ENCODE results near the gene C7.

DNA sequence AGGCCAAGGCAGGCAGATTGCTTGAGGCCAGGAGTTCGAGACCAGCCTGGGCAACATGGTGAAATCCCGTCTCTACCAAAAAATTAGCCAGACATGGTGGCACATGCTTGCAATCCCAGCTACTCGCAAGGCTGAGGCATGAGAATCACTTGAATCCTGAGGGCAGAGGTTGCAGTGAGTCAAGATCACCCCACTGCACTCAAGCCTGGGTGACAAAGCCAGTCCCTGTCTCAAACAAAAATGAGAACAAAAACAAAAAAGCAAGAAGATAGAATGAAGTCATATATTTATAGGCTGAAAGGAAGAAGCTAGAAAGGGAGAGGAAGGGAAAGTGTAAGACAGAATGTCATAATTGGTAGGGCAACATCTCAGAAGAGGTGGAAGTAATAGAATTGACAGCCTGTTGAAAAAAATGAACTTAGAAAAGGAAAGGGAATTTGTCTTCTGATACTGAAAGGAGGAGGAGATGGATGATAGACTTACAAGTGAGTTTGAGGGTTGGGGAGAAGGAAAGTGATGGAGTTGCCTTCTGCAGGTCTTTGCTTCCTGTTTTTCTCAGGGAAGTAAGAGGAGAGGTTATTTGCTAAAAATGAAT lies 35.9 kb upstream of the C7 start:
- TF ChIP-seq EZH2 (IDR thresholded peaks at IDR 0.05; ENCODE audit: borderline replicate concordance): no peak
- TF ChIP-seq, protein P1, sequence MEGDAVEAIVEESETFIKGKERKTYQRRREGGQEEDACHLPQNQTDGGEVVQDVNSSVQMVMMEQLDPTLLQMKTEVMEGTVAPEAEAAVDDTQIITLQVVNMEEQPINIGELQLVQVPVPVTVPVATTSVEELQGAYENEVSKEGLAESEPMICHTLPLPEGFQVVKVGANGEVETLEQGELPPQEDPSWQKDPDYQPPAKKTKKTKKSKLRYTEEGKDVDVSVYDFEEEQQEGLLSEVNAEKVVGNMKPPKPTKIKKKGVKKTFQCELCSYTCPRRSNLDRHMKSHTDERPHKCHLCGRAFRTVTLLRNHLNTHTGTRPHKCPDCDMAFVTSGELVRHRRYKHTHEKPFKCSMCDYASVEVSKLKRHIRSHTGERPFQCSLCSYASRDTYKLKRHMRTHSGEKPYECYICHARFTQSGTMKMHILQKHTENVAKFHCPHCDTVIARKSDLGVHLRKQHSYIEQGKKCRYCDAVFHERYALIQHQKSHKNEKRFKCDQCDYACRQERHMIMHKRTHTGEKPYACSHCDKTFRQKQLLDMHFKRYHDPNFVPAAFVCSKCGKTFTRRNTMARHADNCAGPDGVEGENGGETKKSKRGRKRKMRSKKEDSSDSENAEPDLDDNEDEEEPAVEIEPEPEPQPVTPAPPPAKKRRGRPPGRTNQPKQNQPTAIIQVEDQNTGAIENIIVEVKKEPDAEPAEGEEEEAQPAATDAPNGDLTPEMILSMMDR (IDR thresholded peaks at IDR 0.05; ENCODE audit: poor library complexity): no peak
